ENCODE data around the gene ACO2.

ACO2 gene

GRCh38 chr22:41526226-41526829 lies 57.4 kb downstream of the ACO2 start:
- no peak for TF ChIP-seq TAF1 (IDR thresholded peaks at IDR 0.05; ENCODE audit: borderline replicate concordance, insufficient read depth, low read length)
- no peak for TF ChIP-seq REST (IDR thresholded peaks at IDR 0.05; ENCODE audit: insufficient read depth in 1 of 2, low read depth in 2 of 2, low read length in 2 of 2)
- TF ChIP-seq SIN3A (IDR thresholded peaks at IDR 0.05; ENCODE audit: borderline replicate concordance, insufficient read depth, low read length): no peak
- TF ChIP-seq POLR2AphosphoS5 (IDR thresholded peaks at IDR 0.05; ENCODE audit: low read depth, low read length): no peak
- no peak for TF ChIP-seq FOXP2 (optimal IDR thresholded peaks at IDR 0.05; ENCODE audit: borderline replicate concordance, extremely low read depth, extremely low read length, insufficient read depth)

GRCh38 chr22:41526830-41527799 lies 58.2 kb downstream of the ACO2 start:
- TF ChIP-seq POLR2AphosphoS5 (IDR thresholded peaks at IDR 0.05; ENCODE audit: low read depth, low read length) (peak; percentile 67), FOXP2 (optimal IDR thresholded peaks at IDR 0.05; ENCODE audit: borderline replicate concordance, extremely low read depth, extremely low read length, insufficient read depth) (no peak), TAF1 (IDR thresholded peaks at IDR 0.05; ENCODE audit: borderline replicate concordance, insufficient read depth, low read length) (no peak), SIN3A (IDR thresholded peaks at IDR 0.05; ENCODE audit: borderline replicate concordance, insufficient read depth, low read length) (0 out of 2 replicates have a peak, but pooled peaks have one; percentile 16), REST (IDR thresholded peaks at IDR 0.05; ENCODE audit: insufficient read depth in 1 of 2, low read depth in 2 of 2, low read length in 2 of 2) (no peak)

- TF ChIP-seq TAF1 (IDR thresholded peaks at IDR 0.05; ENCODE audit: borderline replicate concordance, insufficient read depth, low read length) (no peak), POLR2AphosphoS5 (IDR thresholded peaks at IDR 0.05; ENCODE audit: low read depth, low read length) (no peak), SIN3A (IDR thresholded peaks at IDR 0.05; ENCODE audit: borderline replicate concordance, insufficient read depth, low read length) (no peak), REST (IDR thresholded peaks at IDR 0.05; ENCODE audit: insufficient read depth in 1 of 2, low read depth in 2 of 2, low read length in 2 of 2) (no peak), FOXP2 (optimal IDR thresholded peaks at IDR 0.05; ENCODE audit: borderline replicate concordance, extremely low read depth, extremely low read length, insufficient read depth) (no peak)
These were observed 59.3 kb downstream of the ACO2 start for GRCh38 chr22:41528132-41528766.

GRCh38 chr22:41528938-41529561 lies 60.1 kb downstream of the ACO2 start:
- no peak for TF ChIP-seq SIN3A (IDR thresholded peaks at IDR 0.05; ENCODE audit: borderline replicate concordance, insufficient read depth, low read length)
- TF ChIP-seq POLR2AphosphoS5 (IDR thresholded peaks at IDR 0.05; ENCODE audit: low read depth, low read length): no peak; the same call in 1 of the 2 replicates
- no peak for TF ChIP-seq FOXP2 (optimal IDR thresholded peaks at IDR 0.05; ENCODE audit: borderline replicate concordance, extremely low read depth, extremely low read length, insufficient read depth)
- TF ChIP-seq REST (IDR thresholded peaks at IDR 0.05; ENCODE audit: insufficient read depth in 1 of 2, low read depth in 2 of 2, low read length in 2 of 2): no peak
- TF ChIP-seq TAF1 (IDR thresholded peaks at IDR 0.05; ENCODE audit: borderline replicate concordance, insufficient read depth, low read length): no peak
